Jurkat, Clone E6-1 (cell line): Measurements from ENCODE around the gene RDH5.

Experiments
- DNase-seq: peaks from one replicate; pipeline ENCODE4 v3.0.0-alpha.2; 2011; ENCODE audit warnings: low read depth, low spot score
- H3K4me3 ChIP-seq: 2 replicates; pipeline ENCODE4 v1.5.1; 2011; ENCODE audit warnings: mild to moderate bottlenecking, low read length, control low read depth, moderate library complexity

The RDH5 gene

GRCh38 chr12:55767156-55767555 is 47.0 kb downstream of the RDH5 start:
- no peak for DNase-seq
- H3K4me3 ChIP-seq = no peak overlapping the region

- H3K4me3 ChIP-seq = no peak overlapping the region
- DNase-seq = no peak
These were observed 51.5 kb downstream of the RDH5 start for GRCh38 chr12:55771736-55772135.
